NCI-H146 treated with DMSO at 0.1 percent for 48 hours (cell line): ENCODE data around the gene CD3D.

Experiments used
- DNase-seq: peaks from one replicate; lab custom pipeline; 2025; ENCODE audit not compliant: unreplicated experiment; lab: John Stamatoyannopoulos, UW

CD3D gene

DNA sequence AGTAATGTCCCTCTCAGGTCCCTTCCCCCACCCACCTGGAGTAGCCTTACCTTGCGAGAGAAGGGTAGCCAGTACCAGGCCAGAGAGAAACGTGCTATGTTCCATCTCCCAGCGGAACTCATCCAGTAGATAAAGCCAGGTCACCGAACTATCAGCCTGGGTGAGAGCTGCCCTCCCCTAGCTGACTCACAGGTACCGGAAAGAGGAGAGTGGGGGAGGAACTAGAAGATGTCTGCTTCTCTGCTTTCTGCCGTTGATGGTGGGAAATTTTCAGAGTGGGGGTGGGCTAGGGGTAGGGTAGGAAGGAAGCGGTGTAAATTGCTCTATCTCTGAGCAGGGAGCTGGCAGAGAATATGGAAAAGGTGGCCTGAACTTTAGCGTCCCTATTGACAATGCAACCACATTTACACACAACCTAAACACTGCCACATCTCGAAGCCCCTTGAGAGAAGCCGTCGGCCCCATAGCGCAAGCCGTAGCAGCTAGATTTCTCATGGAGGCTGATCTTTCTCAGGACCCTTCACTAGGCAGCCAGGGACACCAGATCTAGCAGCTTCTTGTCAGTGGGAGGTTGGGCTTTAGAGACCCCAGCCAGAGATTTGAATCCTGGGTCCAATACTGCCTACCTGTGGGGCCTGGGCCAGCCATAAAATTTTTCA, at the start of gene CD3D:
Gene CD3D (minus strand): TSS at position 203 of the 659 bp plus-strand sequence. CDS start 98 bp downstream, at position 105.
- DNase-seq = no peak

DNA sequence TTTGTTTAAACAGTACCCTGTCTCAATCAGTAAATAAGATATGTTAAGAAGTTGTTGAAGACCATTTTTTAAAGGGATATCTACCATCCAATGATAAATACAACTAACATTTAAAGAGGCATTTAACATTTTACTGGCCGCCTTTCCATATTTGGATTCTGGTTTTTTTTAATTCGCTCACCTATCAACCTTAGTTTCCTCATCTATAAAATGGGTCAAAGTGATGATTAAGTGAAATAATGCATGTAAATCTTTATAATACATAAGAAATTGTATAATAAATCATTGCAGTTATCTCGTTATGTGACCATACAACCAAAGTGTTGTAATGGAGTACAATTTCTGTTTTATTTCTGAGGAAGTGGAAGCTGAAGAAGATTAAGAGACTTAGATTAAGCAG, 41.2 kb upstream of the CD3D start:
- DNase-seq = no peak

DNA sequence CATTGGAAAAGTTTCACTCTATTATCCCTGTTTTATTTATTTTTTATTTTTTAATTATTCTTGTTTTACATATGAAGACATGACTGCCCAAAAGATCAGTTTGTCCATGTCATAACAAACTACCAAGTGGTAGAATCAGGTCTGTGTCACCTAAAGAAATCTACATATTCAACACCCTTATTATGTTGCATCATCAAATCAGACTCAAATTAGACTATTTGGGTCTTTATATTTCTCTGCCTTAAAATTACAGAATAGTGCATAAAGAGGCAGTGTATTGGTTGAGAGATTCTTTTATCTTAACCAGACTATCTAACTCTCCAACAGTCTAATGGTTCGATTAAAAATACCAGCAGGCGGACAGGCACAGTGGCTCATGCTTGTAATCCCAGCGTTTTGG, 40.4 kb upstream of the CD3D start:
- DNase-seq = no peak

DNA sequence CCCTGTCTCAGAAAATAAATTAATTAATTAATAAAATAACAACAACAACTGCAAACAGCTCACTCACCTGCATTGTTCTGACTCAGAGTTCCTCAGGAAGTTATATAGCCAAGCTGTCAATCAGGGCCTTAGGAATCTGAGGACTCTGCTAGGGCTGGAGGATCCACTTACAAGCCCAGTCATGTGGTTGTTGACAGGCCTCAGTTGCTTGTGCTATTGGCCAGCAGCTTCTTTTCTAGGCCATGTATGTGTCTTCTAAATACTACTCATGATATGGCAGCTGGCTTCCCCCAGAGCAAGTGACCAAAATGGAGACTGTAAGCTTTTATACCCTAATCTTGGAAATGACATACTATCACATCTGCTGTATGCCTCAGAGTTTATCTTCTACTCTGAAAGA, 38.1 kb upstream of the CD3D start:
- no peak for DNase-seq

DNA sequence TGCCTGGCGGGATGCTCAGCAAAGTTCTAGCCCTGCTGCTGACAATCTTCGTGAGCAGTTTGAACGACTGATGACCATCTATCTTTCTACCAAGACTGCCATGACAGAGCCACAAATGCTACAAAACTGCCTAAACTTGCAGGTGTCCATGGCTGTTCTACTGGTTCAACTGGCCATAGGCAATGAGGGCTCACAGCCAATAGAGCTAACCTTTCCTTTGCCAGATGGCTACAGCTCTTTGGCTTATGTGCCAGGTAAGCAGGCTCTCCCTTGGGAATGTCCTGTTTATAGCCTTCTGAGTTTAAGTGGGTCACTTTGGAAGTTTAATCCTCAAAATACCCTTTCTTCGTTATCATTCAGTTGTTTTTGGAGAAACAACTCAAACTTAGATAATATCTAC, 37.0 kb upstream of the CD3D start:
- DNase-seq = no peak

DNA sequence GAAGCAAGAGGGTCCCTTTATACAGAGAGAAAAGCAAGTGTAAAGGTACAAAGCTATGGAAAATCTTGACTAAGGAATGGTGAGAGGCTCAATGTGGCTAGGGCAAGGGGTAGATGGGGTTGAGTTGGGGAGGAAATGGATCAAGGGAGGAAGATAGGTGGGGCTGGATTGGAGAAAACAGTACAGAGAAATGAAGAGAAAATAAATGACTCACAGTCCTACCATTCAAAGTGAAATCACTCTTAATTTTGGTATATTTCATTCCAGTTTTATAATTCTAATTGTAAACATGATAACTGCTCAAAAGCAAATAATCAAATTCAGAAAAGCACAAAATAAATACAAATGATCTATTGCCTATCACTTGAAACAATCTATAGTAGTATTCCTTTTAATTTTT, 33.5 kb upstream of the CD3D start:
- DNase-seq = no peak

DNA sequence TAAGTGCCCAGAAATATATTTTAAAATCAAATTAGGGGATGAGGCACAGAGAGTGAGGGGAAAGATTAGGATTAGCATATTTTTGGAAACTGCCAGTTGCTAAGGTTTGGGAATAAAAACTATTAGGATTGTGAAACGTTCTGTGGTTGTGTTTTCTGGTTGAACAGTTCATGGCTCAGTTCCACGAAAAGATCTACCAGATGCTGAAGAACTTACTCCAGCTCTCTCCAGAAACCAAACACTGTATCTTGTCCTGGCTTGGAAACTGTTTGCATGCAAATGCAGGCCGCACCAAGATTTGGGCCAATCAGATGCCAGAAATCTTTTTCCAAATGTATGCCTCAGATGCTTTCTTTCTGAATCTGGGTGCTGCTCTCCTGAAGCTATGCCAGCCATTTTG, 32.2 kb upstream of the CD3D start:
- no peak for DNase-seq

DNA sequence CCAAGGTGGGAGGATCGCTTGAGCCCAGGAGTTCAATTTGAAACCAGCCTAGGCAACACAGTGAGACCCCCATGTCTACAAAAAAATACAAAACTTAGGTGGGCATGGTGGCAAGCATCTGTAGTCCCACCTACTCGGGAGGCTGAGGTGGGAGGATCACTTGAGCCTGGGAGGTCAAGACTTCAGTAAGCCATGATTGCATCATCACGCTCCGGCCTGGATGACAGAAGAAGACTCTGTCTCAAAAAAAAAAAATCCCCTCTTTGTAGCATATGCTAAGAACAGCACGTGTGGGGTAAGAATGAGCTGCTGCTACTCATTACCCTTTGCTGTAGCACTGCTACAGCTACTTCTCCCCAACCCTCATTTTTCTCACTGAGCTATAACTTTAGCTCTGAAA, 31.4 kb upstream of the CD3D start:
- no peak for DNase-seq

DNA sequence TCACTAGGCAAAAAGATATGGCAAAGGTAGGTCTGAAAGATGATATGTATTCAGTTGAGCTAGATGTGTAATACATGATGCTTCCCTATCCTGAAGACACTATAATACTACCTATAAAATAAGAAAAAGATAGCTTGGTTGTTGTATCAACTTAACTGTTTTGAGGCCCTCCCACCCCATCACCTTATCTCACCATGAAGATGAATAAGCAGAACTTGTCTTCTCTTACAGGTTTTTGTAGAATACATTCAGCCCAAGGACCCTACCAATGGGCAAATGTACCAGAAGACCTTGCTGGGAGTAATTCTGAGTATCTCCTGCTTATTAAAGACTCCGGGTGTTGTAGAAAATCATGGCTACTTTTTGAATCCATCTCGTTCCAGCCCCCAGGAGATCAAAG, 30.8 kb upstream of the CD3D start:
- DNase-seq = no peak

DNA sequence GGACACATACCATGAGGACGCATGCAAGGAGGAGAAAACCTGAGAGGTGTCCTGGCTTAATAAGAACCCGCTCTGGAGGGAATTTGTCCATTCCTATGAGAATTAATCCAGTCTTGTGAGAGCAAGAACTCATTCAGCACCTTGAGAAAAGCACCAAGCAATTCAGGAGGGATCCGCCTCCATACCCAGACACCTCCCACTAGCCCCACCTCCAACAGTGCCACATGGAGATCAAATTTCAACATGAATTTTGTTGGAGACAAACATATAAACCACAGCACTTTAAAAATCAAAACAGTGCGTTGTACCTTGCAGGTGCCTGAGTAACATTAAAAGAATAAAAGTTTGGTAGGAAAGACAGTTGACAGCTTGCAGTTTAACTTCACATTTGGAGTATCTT, 28.3 kb upstream of the CD3D start:
- DNase-seq = no peak

DNA sequence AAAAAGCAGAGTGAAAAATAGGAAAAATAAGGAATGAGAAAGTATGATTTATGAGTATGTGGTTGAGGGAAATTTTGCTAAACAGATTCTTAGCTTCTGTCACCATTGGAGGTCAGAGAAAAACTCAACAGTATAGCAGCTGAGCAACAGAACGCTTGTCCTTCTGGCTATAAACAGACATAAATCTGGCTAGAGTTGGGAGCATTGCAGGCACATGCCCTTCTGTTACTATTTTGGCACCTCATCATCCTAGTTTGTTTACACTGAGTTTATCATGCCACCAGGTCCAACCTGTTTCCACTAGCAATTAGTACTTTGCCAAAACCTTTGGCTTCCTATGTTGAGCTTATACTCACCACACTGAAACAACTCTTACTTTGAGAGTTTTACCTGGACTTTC, 23.8 kb upstream of the CD3D start:
- no peak for DNase-seq

DNA sequence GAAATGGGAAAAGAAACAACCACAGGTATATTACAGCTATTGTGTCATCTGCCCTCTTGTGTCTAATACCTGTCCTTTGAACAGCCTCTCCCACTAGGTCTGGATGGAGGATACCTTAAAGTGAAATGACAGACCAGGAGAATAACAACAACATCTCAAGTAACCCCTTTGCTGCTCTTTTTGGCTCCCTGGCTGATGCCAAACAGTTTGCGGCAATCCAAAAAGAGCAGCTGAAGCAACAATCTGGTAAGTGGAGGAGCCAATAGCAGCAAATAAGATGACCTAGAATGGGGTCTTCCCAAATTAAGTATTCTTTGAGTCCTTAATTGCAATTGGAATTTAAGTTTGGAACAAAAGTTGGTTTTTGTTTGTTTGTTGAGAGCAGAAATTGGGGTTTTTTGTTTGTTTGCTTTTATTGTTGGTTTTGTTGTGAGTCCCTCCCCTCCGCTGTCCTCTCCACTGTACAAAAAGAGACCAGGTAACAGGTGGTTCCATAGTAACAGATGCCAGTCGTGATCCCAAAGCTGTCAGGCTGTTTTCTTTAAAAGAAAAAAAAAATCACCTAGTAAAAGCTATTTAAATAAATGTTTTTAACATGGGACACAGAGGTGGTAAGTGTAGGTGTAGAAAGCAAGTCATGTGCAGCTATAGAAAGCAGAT, 22.6 kb upstream of the CD3D start:
- no peak for DNase-seq

DNA sequence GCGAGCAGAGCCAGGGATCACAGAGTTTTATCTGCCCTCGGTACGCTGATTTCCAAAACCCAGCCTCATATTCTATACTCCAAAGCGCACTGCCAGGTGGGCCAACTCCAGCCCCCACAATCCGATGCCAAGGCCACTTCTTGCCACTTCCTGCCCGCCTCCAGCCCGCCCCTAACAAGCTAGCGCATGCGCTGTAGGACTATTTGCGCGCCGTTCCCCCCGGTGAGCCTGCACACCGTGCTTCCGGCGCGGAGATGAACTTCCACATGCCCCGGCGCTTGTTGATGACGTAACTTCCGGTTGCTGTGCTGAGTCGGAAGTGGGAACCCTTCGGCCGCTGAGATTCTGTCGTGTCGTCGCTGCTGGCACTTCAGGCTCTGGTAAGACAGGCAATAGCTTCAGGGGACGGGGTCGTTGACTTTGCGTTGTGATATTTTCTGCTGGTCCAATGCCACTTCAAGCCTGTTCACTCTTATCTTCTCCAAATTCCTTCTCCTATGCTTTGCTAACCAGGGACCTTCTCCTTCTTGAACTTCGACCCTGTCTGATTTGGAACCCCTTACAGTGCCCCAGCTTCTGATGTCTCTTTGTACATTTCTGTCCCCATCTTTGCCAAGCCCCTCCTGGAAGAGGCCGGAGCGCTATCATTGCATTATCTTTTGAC, 16.9 kb upstream of the CD3D start, which contains the start of gene UBE4A:
Gene UBE4A (plus strand): TSS at position 306 of the 664 bp plus-strand sequence. CDS start 5,481 bp downstream, outside the sequence.
- peak; percentile 83 for DNase-seq

DNA sequence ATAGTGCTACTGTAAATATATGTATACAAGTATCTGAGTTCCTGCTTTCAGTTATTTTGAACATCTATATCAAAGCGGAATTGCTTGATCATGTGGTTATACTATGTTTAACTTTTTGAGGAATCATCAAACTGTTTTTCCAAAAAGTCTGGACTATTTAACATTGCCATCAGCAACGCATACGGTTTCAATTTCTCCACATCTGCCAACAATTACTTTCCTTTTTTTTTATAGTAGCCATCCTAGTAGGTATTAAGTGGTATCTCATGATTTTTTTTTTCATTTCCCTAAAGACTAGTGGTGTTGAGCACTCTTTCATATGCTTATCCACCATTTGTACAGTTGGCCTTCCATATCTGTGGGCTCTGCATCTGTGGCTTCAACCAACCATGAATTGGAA, 15.6 kb upstream of the CD3D start:
- DNase-seq = no peak

DNA sequence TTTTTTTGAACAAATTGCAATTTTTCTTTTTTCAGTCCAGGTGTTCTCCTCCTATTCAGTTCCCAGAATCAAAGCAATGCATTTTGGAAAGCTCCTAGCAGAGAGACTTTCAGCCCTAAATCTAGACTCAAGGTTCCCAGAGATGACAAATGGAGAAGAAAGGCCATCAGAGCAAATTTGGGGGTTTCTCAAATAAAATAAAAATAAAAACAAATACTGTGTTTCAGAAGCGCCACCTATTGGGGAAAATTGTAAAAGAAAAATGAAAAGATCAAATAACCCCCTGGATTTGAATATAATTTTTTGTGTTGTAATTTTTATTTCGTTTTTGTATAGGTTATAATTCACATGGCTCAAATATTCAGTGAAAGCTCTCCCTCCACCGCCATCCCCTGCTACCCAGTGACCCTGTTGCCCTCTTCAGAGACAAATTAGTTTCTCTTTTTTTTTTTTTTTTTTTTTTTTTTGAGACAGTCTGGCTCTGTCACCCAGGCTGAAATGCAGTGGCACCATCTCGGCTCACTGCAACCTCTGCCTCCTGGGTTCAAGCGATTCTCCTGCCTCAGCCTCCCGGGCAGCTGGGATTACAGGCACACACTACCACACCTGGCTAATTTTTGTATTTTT, 10.7 kb upstream of the CD3D start:
- no peak for DNase-seq

DNA sequence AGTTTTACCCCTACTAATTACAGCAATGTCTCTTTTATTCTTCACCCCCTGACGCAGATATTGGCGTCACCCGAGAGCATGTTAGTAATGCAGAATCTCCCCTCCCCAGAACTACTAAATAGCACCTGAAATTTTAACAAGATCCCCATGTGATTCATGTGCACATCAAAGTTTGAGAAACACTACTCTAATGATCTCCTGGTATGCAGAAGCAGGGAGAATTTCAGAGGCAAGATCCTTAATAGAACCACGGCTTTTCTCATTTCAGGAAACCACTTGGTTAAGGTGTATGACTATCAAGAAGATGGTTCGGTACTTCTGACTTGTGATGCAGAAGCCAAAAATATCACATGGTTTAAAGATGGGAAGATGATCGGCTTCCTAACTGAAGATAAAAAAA, 7.0 kb upstream of the CD3D start:
- DNase-seq = no peak

DNA sequence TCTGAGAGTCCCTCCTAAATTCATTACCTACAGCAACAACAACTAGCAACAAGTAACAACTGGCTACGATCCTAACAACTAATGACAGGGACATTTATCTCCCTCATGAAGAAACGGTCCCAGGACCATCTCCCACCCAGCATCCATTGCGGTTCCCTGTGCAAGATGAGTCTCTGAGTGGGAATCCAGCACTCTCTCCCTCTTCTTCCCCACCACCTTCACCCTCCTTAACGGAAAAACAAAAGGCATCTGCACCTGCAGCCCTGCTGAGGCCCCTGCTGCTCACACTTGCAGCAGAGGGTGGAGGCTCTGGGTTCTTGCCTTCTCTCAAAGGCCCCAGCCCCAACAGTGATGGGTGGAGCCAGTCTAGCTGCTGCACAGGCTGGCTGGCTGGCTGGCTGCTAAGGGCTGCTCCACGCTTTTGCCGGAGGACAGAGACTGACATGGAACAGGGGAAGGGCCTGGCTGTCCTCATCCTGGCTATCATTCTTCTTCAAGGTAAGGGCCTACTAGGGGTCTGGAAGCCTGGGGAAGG, 1.5 kb upstream of the CD3D start, which contains the start of gene CD3G:
Gene CD3G (plus strand): TSS at position 364 of the 535 bp plus-strand sequence. CDS start 80 bp downstream, at position 444.
- DNase-seq = no peak

DNA sequence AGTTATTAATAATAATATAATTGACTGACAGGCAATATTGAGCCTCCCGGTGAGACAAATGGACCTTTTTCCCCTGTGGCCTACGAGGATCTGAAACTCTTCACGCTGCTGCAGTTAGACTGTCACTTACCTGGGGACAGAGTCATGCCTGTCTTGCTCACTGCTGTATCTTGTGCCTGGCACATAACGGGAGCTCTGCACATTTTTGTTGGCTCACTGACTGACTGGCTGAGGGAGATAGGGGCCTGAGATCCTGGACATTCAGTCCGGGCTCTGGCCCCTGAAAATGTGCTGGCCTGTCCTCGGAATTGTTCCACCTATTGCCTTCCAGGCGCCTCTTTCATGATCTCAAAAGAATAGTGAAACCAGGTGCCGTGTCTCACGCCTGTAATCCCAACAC, 743 bp upstream of the CD3D start:
- DNase-seq = no peak

DNA sequence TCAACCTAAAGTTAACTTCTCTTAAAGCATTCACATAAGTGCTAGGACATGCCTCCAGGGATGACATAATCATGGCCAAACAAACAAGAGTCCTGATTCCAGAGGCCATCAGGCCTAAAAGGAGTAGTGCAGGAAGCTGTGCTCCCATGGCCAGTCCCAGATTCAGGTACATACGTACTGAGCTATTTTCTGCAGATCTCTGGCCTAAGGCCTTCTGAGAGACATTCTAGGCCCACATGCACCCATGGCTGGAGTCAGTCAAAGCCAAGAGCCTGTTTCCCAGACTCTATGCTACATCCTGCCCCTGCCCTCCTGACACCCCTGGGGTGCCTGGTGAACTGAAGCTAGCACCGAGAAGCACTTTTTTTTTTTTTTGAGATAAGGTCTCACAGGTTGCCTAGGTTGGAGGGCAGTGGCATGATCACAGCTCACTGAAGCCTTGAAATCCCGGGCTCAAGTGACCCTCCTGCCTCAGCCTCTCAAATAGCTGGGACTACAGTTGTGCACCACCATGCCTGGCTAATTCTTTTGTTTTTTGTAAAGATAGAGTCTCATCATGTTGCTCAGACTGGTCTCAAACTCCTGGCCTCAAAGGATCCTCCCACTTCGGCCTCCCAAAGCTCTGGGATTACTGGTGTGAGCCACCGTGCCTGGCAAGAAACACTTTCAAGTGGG, 553 bp downstream of the CD3D start:
- DNase-seq = no peak

DNA sequence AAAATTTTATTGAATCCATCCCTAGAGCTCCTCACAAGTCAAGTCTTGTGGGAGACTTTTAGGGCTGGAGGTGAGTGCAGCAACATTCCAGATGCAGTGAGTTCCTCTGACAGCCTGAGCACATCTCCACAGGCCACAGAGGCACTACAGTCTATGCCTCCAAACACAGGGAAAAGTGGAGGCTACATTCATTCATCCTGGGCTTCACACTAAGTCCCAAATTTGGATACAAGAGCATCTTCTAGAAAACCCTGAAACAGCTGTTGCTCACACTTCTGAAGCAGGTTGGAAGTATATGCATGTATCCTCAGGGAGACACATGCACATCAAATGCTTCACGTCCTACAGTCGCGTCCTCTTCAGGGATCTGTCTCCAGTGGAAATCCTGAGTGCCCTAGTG, 1.2 kb downstream of the CD3D start:
- DNase-seq = no peak

DNA sequence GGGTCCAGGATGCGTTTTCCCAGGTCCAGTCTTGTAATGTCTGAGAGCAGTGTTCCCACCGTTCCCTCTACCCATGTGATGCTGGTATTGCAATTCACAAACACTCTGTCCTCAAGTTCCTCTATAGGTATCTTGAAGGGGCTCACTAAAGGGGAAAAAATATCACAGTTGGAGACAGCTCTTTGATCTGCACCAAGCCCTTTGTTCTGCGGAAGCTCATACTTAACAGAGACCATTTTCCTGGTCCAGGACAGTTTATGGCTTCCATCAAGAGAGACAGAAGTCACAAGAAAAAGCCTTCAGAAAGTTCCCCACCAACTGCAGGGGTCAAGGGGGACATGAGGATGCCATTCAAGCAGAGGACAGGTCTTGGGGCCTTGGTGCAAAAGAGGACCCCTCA, 2.1 kb downstream of the CD3D start:
- DNase-seq = no peak
